Stimulated activated CD4-positive, alpha-beta T cell treated with anti-CD3 and anti-CD28 coated beads, Interleukin-15, amount 100 ng/mL, for 1 hour (primary cell): ENCODE data around the gene ARSD.
"Not testable (repeated sequence)": the region's sequence is repeated elsewhere in the genome, so short reads cannot be mapped to it uniquely, and the experiment has no call there.

Experiments
- DNase-seq, 2 donors: peaks; one replicate each; pipeline ENCODE4 v3.0.0-alpha.2; 2020; ENCODE audit warnings: low read depth in 1 of 2, low spot score in 1 of 2

Gene ARSD

DNA sequence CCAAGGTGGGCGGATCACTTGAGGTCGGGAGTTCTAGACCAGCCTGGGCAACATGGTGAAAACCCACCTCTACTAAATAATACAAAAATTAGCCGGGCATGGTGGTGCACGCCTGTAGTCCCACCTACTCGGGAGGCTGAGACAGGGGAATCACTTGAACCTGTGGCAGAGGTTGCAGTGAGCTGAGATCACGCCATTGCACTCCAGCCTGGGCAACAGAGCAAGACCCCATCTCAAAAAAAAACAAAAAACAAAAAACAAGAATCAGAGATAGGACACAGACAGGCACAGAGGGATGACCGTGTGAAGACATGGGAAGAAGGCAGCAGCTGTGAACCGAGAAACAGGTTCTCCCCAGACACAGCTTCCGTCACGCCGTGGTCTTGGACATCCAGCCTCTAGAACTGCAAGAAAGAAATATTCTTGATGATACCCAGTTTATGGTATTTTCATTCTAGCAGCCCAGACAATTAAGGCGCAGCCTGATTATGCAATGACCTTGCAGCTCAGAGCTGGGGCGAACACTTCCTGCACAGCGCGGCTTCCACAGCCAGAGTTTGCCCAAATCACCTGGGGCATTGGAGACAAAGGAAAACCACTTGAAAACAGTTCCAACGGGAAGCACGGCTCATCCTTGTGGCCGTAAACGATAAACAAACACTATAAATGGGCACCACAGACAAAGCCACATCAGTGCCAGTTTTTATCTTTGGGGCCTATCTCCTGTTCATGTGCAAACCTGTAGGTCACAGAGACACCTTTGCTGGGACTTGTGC is 4.2 kb upstream of the ARSD start:
- no peak for DNase-seq

DNA sequence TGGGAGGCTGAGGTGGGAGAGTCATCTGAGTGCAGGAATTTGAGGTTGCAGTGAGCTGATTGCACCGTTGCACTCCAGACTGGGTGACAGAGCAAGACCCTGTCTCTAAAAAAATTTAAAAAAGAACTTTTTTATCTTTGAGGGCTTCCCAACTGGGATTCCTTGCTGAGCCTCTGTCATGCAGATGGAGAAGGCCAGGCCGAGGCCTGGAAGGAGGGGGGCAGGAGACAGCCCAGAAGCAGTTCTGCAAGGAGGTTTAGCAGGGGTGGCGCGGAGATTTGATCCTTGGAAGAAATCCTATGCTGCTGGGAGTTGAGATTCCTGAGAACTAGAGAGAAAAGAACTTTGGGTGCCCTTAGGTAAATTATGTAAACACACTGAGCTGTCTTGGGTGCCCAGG is 2.5 kb upstream of the ARSD start:
- no peak for DNase-seq

DNA sequence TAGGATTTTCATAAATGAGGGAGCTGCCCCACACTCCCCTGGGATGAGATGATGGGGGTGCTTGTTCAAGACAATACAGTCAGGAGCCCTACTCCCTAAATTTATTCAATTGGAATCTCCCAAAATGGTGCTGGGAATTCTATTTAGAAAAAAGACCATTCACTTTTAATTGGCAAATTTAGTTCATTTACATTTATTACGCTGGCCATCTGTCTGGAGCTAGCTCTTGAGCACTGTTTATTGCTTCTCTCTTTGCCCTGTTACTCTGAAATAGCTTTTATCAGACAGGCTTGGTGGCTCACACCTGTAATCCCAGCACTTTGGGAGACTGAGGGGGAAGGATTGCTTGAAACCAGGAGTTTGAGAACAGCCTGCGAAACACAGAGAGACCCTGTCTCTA is 2.0 kb upstream of the ARSD start:
- no peak for DNase-seq

DNA sequence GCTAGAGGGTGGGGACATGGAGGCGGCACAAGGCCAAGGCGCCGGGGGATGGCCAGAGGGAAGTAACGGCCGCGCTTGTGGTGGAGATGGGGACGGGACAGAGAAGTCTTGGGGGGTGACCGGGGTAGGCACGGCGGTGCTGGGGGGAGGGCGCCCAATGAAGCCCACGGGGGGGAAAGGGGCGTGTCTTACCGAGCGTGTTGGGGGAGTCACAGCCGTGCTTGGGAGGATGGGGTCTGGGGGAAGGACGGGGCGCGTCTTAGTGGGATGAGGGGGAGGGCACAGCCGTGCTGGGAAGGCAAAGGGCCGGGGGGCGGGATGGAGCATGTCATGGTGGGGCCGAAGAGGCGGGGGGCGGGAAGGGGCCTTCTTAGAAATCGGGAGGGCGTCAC is 952 bp downstream of the ARSD start:
- DNase-seq: no peak

DNA sequence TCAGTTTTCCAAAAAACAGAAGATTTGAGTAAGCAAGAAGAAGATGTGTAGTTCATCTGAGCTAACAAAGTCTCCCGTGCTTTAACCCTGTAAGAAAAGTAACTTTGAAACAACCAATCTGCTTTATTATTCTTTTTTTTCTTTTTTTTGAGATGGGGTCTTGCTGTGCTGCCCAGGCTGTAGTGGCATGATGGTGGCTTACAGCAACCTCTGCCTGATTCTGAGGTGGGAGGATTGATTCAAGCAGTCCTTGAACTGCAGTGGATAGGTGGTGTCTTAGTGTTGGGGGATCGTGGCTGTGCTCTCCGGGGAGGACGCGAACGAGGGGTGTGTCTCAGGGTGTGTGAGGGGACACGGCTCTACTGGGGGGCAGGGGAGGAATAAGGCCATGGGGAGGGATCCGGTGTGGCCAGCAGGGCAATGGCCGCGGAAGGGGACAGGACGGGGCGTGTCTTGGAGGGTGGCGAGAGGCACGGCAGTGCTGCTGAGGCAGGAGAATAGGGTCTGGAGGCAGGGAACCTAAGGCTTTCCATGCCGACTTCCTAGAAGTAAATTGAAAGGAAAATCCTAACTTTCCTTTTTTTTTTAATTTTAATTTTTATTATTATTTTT is 2.4 kb downstream of the ARSD start:
- no peak for DNase-seq

DNA sequence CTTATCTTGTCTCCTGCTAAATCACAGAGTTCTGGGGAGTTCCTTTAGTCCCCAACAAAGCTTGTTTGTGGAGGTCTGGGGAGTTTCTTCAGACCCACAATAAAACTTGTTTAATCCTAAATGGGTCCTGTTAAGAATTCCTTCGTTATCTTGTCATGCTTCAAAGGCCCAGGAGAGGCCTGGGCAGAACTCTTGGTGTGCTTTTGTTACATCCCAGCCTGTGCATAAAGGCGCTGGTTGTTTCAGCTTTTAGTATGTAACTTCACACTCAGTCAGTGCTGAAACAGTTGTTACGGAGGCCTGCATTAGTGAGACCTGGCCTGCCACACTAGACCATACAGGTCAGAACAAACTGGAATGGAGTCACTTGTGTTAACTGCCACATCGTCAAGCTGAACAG is 2.9 kb downstream of the ARSD start:
- DNase-seq: not testable (repeated sequence)

DNA sequence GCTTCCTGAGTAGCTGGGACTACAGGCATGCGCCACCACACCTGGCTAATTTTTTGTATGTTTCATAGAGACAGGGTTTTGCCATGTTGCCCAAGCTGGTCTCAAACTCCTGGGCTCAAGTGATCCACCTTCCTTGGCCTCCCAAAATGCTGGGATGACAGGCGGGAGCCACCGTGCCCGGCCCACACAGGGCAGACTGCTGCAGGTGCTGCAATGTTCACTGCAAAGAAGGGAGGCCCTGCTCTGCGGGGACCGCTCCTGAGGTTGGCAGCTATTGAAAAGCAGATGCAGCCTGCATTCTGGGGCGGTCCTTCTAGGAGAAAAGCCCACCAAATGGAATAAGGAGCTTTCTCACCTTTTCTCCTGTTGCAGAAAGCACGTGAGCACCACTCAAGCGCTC is 5.0 kb downstream of the ARSD start:
- no peak for DNase-seq

DNA sequence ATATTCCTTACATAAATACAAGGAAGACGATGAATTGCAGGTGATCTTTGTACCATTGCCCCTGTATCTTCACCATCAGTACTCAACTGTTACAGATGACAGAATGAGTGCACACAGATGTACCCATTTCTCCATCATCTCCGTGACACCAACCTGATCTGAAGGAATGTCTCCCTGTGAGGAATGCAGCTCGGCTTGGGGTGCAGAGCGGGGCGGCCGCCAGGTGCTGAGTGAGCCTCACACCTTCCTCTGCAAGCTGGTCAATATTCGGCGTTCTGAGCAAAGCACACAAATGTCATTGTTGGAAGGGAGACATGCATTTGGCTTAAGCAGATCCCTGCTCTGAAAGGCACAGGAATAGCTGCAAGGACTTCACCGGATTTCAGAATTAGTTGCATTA is 7.4 kb downstream of the ARSD start:
- no peak for DNase-seq

DNA sequence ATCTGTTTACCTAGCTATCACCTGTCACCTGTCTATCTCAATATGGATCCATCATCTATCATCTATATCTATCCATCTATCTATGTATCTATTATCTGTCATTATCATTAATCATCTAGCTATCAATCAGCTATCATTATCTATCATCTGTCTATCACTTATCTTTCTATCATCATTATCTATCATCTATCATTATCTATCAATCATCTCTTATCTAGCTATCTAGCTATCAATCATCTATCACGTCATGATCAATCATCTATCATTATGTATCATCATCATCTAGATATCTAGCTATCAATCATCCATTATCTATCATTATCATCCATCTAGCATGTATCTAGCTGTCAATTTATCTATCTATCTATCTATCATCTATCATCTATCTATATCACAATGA is 7.9 kb downstream of the ARSD start:
- no peak for DNase-seq

DNA sequence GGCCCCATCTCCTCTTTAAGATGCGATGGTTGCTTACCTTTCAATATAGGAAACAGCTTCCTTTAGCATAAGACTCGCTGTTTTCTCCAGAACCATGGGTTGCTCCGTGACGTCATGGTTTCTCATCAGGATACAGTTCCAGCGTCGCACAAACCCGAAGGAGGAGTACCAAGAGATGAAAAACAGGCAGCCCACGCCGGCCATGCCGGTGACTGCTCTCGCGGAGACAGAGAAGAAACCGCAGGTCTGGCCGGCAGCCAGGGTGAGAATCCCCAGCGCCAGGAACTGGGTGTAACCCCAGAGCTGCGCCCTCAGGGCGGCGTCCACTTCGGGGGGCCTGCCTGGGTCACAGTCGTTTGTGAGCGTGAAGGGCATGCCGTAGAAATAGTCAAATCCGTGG is 11.4 kb downstream of the ARSD start:
- no peak for DNase-seq

DNA sequence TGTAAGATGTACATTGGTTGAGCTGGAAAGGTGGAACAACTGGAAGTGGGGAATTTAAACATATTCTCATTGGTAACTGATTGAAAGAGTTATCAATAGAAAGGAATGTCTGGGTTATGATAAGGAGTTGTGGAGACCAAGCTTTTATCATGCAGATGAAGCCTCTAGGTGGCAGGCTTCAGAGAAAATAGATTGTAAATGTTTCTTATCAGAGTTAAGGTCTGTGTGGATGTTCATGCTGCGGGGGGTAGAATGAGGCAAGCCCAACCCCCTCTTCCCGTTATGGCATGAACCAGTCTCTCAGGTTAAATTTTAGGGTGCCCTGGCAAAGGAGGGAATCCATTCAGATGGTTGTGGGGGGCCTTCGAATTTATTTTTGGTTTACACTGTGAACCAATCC is 16.0 kb downstream of the ARSD start:
- DNase-seq: no peak

DNA sequence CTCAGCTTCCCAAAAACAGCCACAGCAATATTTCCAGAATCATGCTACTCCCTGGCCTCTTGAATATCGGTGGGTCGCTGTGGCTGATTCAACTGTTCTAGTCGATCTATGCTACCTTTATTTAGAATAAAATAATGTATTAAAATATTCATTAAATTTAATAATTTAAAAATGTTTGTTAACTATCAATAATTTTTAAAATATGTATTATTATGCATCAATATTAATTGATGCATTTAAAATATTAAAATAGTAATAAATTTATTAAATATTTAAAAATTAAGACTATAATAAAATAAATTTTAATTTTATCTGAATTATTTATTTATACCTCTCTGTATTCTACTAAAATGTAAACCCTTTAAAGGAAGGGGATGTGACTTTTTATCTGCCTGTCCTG is 19.0 kb downstream of the ARSD start:
- DNase-seq: no peak

DNA sequence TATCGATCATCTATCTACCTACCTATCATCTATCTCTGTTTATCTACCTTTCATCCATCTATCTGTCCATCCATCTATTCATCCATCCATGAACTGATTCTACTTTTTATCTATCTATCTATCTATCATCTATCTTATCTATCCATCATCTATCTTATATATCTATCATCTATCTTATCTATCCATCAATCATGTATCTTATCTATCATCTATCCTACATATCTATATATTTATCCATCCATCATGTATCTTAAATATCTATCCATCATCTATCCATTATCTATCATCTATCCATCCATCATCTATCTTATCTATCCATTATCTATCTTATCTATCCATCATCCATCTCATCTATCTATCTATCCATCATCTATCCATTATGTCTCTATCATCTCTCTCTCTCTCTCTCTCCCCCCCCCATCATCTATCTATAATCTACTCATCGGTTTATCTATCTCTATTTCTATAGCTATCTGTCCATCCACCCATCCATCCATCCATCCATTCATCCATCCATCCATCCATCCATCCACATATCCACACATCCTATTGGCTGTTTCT is 20.9 kb downstream of the ARSD start:
- DNase-seq: no peak

DNA sequence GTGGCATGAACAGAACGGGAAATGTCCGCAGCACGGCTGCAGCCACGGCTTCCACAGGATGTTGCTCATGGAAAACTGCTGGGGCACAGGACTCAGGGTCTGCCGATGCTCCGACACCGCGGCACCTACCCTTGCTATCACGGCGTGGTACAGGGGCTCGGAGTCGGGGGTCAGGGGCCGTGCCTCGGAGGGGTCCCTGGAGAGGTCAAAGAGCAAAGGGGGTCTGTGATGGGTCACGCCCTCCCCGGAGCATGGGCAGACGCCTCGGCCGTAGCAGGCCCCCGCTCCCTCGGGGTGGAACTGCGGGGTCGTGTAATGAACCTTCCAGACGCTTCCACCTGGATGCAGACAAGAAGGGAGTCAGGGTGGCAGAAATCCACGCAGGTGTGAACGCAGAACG is 21.8 kb downstream of the ARSD start:
- DNase-seq: no peak

DNA sequence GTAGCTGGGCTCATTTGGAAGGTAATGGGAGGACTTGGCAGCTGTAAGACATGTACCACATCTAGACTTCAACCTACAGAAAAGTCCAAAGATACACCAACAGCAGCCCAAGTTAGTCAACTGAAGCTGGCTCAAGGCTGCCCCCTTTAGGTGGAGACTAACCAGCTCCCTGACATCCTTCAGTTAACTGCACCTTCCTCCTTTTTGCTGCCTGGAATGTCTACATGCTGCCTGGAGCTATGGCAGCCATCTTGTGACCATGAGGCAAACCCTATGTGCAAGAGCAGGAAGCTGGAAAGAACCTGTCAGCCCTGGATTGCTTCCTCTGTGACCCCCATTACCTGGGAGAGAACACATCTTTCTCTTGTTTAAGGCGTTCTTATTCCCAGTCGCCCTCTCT is 25.8 kb downstream of the ARSD start:
- no peak for DNase-seq

DNA sequence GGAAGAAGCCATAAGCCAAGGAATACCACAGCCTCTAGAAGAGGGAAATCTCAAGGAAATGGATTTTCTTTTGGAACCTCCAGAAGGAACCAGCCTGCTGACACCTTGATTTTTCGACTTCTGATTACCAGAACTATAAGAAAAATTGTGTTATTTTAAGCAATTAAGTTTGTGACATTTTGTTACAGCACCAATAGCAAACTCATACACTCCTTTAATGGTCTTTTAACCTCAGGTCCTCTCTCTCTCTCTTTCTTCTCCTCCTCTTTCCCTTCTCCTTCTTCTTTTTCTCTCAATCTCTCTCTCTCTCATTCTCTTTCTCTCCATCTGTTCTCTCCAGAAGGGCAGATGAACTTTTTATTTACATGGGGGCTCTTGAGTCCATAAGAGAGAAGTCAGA is 26.3 kb downstream of the ARSD start:
- no peak for DNase-seq

DNA sequence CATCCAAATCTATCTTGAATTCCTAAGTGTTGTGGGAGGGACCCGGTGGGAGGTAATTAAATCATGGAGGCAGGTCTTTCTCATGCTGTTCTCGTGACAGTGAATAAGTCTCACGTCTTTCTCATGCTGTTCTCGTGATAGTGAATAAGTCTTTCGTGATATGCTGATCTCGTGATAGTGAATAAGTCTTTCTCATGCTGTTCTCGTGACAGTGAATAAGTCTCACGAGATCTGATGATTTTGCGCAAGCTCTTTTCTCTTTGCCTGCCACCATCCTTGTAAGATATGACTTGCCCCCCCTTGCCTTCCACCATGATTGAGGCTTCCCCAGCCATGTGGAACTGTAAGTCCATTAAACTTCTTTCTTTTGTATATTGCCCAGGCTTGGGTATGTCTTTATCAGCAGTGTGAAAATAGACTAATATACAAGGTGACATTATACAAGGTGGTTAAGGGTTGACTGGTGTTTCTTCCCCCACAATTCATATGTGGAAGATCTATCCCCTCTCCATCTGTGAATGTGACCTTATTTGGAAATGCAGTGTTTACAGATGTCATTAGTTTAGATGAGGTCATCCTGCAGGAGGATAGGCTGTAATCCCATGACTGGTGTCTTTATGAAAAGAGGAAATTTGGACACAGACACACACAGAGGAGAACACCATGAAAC is 27.6 kb downstream of the ARSD start:
- no peak for DNase-seq

DNA sequence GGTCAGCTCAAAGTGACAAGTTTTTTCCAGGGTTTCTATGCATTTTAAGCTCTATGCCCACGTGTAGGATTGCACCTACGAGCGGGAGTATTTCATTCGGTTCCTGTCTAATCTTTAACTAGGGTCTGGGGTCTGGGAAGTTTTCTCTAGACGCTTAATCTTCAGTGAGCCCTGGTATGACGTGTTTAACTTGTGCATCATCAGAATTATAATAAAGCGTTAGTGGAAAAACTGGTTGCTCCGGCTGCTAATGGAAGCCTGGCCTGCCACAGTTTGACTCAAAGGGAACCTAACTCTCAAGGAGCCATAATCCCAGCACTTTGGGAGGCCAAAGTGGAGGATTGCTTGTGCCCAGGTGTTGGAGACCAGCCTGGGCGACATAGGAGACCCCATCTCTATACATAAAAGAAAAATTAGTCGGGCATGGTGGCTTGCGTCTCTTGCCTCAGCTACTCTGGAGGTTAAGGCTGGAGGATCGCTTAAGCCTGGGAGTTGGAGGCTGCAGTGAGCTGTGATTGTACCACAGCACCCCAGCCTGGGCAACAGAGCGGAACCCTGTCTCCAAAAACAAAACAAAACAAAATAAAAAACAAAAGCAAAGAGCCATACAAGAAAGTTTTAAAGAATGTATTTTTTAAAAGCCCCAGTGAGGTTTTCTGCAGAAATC is 30.2 kb downstream of the ARSD start:
- DNase-seq: no peak

DNA sequence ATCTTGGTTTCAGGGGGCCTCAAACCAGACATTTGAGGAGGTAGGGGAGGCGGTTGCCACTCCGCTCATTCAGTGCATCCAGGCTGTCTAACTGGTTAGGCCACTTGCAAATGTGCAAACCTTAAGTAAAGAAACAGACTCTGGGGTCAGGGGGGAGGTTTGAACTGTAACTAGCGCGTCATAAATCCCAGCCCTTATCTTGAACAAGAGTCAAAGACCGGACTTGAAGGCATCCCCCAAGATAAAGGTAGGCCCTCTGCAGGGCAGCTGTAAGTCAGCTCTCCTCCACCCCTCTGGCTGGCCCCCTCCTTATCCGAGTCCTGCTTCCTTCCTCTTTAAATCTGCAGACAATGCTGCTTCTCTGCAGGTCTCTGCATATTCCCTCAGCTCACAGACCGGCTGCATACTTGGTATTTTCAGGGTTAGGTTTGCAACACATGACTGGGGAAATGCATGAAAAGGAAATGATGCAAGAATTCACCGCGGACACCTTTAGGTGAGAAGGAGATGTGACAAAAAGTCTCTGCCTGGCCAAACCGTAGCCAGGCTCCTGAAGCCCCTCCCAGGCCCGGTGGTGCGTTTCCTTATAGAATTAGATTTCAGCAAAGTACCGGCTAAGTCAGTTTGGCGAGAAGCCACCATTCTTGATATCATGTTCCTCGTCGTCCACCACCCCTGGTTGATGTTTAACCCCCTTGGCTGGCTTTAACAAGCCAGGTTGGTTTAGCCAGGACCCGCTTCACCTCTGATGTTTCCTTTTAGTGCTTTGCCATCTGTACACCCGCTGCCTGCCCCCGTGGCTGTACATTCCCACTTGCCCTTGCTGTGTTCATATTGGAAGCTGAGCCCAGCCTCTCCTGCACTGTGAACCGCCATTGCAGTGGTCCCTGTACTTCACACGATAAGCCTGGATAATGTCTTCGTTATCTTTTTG is 31.2 kb downstream of the ARSD start:
- not testable (repeated sequence) for DNase-seq

DNA sequence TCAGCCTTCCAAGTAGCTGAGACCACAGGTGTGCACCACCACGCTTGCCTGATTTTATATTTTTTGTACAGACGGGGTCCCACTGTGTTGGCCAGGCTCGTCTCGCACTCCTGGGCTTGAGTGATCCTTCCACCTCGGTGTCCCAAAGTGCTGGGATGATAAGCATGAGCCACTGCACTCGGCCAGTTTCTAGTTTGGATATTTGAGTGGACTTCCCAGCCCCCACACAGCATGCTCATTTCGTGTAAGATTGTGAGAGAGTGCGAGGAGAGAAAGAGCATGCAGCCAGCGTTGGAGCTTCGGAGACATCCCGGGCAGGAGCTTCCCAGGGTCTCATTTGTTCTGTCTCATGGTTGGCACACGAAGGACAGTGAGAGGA is 31.8 kb downstream of the ARSD start:
- DNase-seq: no peak

DNA sequence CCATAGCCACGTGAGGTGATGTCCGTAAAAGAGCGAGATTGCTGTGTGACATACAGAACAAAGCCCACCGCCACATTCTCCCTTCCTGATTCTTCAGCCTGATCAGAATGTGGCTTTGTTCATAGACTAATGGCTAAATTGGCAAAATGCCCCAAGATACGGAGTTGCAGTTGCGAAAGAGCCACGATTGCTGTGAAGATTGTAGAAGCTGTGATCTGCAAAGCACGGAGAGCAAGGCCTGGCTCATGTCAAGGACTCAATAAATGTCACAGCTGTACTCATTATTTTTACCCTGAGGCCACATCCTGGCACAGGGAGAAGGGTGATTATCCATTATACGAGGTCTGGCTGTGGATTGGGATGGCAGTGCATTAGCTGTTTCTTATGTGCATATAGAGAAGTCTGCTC is 34.2 kb downstream of the ARSD start:
- no peak for DNase-seq
